ENCODE data around the gene GRK7.
"Not testable (repeated sequence)": the region's sequence is repeated elsewhere in the genome, so short reads cannot be mapped to it uniquely, and the experiment has no call there.

Gene GRK7

GRCh38 chr3:141793476-141794260 lies 30.5 kb downstream of the GRK7 start:
- Histone ChIP-seq H3K27ac (ENCODE audit: low read depth, low read length) (no peak overlapping the region), H3K27me3 (ENCODE audit: insufficient read depth, low read length) (no peaks in the 10 kb centered on the region), H3K4me1 (ENCODE audit: control insufficient read depth, insufficient read depth, low read length, unreplicated experiment) (no peaks in the 10 kb centered on the region), H3K4me3 (ENCODE audit: low read depth, low read length) (no peak overlapping the region), H3K36me3 (ENCODE audit: insufficient read depth, low read length) (no peaks in the 10 kb centered on the region), H2AFZ (ENCODE audit: low read length, unreplicated experiment) (no peak overlapping the region), H3K79me2 (ENCODE audit: control insufficient read depth, insufficient read depth, low read length, unreplicated experiment) (no peaks in the 10 kb centered on the region)

- H3K79me2 ChIP-seq (ENCODE audit: control insufficient read depth, insufficient read depth, low read length, unreplicated experiment) = no peaks in the 10 kb centered on the region
Observed at GRCh38 chr3:141795276-141795675, 32.1 kb downstream of the GRK7 start.

GRCh38 chr3:141795741-141796080 lies 32.5 kb downstream of the GRK7 start:
- no peaks in the 10 kb centered on the region for H3K36me3 ChIP-seq (ENCODE audit: insufficient read depth, low read length)
- no peak overlapping the region for H3K27ac ChIP-seq (ENCODE audit: low read depth, low read length)
- H3K4me3 ChIP-seq (ENCODE audit: low read depth, low read length) = no peak overlapping the region
- H3K27me3 ChIP-seq (ENCODE audit: insufficient read depth, low read length) = no peaks in the 10 kb centered on the region
- no peaks in the 10 kb centered on the region for H3K4me1 ChIP-seq (ENCODE audit: control insufficient read depth, insufficient read depth, low read length, unreplicated experiment)
- no peak overlapping the region for H2AFZ ChIP-seq (ENCODE audit: low read length, unreplicated experiment)
- no peaks in the 10 kb centered on the region for H3K79me2 ChIP-seq (ENCODE audit: control insufficient read depth, insufficient read depth, low read length, unreplicated experiment)

More at GRCh38 chr3:141795276-141795675, 32.1 kb downstream of the GRK7 start:
- no peak overlapping the region for H2AFZ ChIP-seq (ENCODE audit: low read length, unreplicated experiment)
- H3K4me3 ChIP-seq (ENCODE audit: low read depth, low read length) = no peak overlapping the region
- no peaks in the 10 kb centered on the region for H3K36me3 ChIP-seq (ENCODE audit: insufficient read depth, low read length)
- H3K27me3 ChIP-seq (ENCODE audit: insufficient read depth, low read length) = no peaks in the 10 kb centered on the region
- H3K27ac ChIP-seq (ENCODE audit: low read depth, low read length) = no peak overlapping the region
- H3K4me1 ChIP-seq (ENCODE audit: control insufficient read depth, insufficient read depth, low read length, unreplicated experiment) = no peaks in the 10 kb centered on the region

- no peak overlapping the region for H3K27ac ChIP-seq (ENCODE audit: low read depth, low read length)
- H3K79me2 ChIP-seq (ENCODE audit: control insufficient read depth, insufficient read depth, low read length, unreplicated experiment) = no peaks in the 10 kb centered on the region
- no peaks in the 10 kb centered on the region for H3K36me3 ChIP-seq (ENCODE audit: insufficient read depth, low read length)
- H3K4me1 ChIP-seq (ENCODE audit: control insufficient read depth, insufficient read depth, low read length, unreplicated experiment) = no peaks in the 10 kb centered on the region
- H3K27me3 ChIP-seq (ENCODE audit: insufficient read depth, low read length) = no peaks in the 10 kb centered on the region
- no peak overlapping the region for H3K4me3 ChIP-seq (ENCODE audit: low read depth, low read length)
- no peak overlapping the region for H2AFZ ChIP-seq (ENCODE audit: low read length, unreplicated experiment)
Observed at GRCh38 chr3:141796081-141796888, 33.1 kb downstream of the GRK7 start.

GRCh38 chr3:141796889-141797781 lies 33.9 kb downstream of the GRK7 start:
- Histone ChIP-seq H3K4me3 (ENCODE audit: low read depth, low read length) (peak overlapping the region; percentile 23), H3K27me3 (ENCODE audit: insufficient read depth, low read length) (no peaks in the 10 kb centered on the region), H3K36me3 (ENCODE audit: insufficient read depth, low read length) (no peaks in the 10 kb centered on the region), H3K79me2 (ENCODE audit: control insufficient read depth, insufficient read depth, low read length, unreplicated experiment) (no peaks in the 10 kb centered on the region), H2AFZ (ENCODE audit: low read length, unreplicated experiment) (peak overlapping the region; percentile 10), H3K4me1 (ENCODE audit: control insufficient read depth, insufficient read depth, low read length, unreplicated experiment) (no peaks in the 10 kb centered on the region), H3K27ac (ENCODE audit: low read depth, low read length) (no peak overlapping the region)

GRCh38 chr3:141797819-141798447 lies 34.7 kb downstream of the GRK7 start:
- peaks cover 7% of the 10 kb centered on the region; the same call in 1 of the 2 replicates for H3K27me3 ChIP-seq (ENCODE audit: insufficient read depth, low read length)
- H3K4me1 ChIP-seq (ENCODE audit: control insufficient read depth, insufficient read depth, low read length, unreplicated experiment) = no peaks in the 10 kb centered on the region
- no peaks in the 10 kb centered on the region for H3K79me2 ChIP-seq (ENCODE audit: control insufficient read depth, insufficient read depth, low read length, unreplicated experiment)
- peak overlapping the region; percentile 10 for H2AFZ ChIP-seq (ENCODE audit: low read length, unreplicated experiment)
- no peaks in the 10 kb centered on the region for H3K36me3 ChIP-seq (ENCODE audit: insufficient read depth, low read length)
- H3K27ac ChIP-seq (ENCODE audit: low read depth, low read length) = no peak overlapping the region
- peak overlapping the region; percentile 23 for H3K4me3 ChIP-seq (ENCODE audit: low read depth, low read length)

- Histone ChIP-seq H3K79me2 (ENCODE audit: control insufficient read depth, insufficient read depth, low read length, unreplicated experiment) (no peaks in the 10 kb centered on the region), H3K4me1 (ENCODE audit: control insufficient read depth, insufficient read depth, low read length, unreplicated experiment) (no peaks in the 10 kb centered on the region), H3K27ac (ENCODE audit: low read depth, low read length) (no peak overlapping the region), H3K27me3 (ENCODE audit: insufficient read depth, low read length) (peaks cover 8% of the 10 kb centered on the region; the same call in 1 of the 2 replicates), H3K4me3 (ENCODE audit: low read depth, low read length) (no peak overlapping the region), H3K36me3 (ENCODE audit: insufficient read depth, low read length) (no peaks in the 10 kb centered on the region), H2AFZ (ENCODE audit: low read length, unreplicated experiment) (no peak overlapping the region)
Observed at GRCh38 chr3:141798448-141798845, 35.2 kb downstream of the GRK7 start.

DNA sequence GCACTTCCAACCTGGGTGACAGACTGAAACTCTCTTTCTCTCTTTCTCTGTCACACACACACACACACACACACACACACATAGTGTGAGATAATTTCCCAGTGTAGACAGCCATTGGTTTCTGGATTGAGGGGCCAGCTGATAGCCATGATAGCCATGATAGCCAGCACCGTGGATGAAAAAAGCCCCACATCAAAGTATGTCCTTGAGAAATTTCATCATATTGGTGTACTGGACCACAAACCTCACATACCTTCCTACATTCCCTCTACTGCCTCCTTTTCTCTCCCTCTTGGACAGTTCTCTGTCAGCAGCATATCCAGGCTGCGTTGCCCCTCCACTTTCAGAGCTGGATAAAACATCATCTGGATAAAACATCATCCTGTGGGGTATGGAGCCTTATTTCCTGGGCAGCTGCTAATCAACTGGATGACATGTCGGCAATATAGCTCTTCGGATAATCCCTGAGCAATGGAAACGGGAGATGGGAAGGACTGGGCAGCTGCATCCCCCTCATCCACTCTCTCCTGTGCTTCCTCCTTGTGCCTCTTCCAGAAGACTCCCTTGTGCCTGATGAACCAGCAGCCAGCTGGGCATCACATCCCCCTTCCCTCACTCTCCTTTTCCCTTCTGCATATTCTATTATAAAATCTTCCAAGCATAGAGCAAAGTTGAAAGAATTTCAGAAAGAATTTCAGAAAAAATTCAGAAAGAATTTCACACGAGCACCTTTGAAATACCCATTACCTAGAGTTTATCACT lies 39.3 kb downstream of the GRK7 start:
- no peaks in the 10 kb centered on the region for H3K36me3 ChIP-seq (ENCODE audit: insufficient read depth, low read length)
- H3K27me3 ChIP-seq (ENCODE audit: insufficient read depth, low read length) = peaks cover 8% of the 10 kb centered on the region; the same call in 1 of the 2 replicates
- no peaks in the 10 kb centered on the region for H3K79me2 ChIP-seq (ENCODE audit: control insufficient read depth, insufficient read depth, low read length, unreplicated experiment)
- H2AFZ ChIP-seq (ENCODE audit: low read length, unreplicated experiment) = no peak overlapping the region
- no peak overlapping the region for H3K27ac ChIP-seq (ENCODE audit: low read depth, low read length)
- no peak overlapping the region for H3K4me3 ChIP-seq (ENCODE audit: low read depth, low read length)
- no peaks in the 10 kb centered on the region for H3K4me1 ChIP-seq (ENCODE audit: control insufficient read depth, insufficient read depth, low read length, unreplicated experiment)

GRCh38 chr3:141803538-141803937 lies 40.3 kb downstream of the GRK7 start:
- not testable (repeated sequence) for H3K27ac ChIP-seq (ENCODE audit: low read depth, low read length); H3K4me3 ChIP-seq (ENCODE audit: low read depth, low read length); H2AFZ ChIP-seq (ENCODE audit: low read length, unreplicated experiment); H3K79me2 ChIP-seq (ENCODE audit: control insufficient read depth, insufficient read depth, low read length, unreplicated experiment); H3K36me3 ChIP-seq (ENCODE audit: insufficient read depth, low read length); H3K27me3 ChIP-seq (ENCODE audit: insufficient read depth, low read length); H3K4me1 ChIP-seq (ENCODE audit: control insufficient read depth, insufficient read depth, low read length, unreplicated experiment)

Measured in ACC112 (cell line).